Activated CD8-positive, alpha-beta memory T cell treated with anti-CD3 and anti-CD28 coated beads, Interleukin-2, amount 50 U/mL, for 1 hour (primary cell): ENCODE data around the gene RCOR3.

Experiments used
- DNase-seq: peaks from one replicate; pipeline ENCODE4 v3.0.0-alpha.2; 2020; ENCODE audit errors: extremely low read depth

RCOR3 gene

GRCh38 chr1:211324992-211325775, 66.0 kb downstream of the RCOR3 start:
- no peak for DNase-seq

DNA sequence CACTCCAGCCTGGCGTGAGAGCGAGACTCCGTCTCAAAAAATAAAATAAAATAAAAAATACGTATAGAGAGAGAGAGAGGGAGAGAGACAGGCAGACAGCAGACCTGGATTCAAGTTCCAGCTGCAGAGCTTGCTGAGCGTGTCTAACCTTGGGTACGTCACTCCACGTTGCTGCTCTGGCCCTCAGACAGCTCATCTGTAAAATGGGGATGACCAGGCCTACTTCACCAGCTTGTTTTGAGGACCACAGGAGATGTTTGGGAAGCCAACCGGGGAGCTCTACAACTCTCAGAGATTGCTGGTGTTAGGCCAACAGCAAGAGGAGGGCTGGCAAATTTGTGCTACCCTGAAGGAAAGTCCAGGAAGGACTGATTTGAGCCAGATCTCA, 67.0 kb downstream of the RCOR3 start:
- DNase-seq: no peak

DNA sequence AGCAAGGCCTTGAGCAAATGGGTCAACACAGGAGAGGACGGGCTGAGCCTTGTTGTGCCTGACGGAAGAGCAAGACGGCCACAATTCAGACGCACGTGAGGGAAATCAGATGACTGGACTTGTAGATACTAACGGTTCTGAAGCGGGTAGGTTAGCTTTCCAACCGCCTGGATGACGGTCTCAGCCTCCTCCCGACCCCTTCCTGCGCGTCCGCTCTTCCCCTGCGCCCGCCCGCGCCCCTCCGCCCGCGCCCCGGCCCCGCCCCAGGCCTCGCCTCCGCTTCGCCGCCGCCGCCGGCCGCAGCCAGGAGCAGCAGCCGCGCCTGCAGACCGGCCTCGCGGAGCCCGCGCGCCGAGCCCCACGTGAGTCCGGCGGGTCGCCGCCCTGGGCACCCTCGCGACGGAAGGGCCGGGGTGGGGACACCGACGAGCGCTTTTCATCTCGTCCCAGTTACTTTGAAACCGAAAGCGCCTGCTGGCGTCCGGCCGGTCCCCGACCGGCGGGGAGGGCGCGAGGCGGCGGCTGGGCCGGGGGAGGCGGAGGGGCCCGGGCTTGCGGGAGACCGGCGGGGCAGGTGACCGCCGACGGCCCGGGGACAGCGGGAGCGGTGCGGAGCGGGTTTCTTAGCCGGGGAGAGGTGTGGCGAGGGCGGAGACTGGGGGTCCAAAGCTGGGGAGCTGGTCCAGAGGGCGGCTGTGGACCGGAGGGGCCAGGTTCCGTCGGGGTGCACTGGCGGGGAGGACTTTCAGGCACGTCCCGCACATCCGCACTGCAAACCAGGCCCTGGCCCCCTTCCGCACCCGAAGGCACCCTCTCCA, 67.6 kb downstream of the RCOR3 start, which contains the start of gene TRAF5:
Gene TRAF5 (plus strand): TSS at position 306 of the 818 bp plus-strand sequence. CDS start 26,407 bp downstream, outside the sequence.
- no peak for DNase-seq

DNA sequence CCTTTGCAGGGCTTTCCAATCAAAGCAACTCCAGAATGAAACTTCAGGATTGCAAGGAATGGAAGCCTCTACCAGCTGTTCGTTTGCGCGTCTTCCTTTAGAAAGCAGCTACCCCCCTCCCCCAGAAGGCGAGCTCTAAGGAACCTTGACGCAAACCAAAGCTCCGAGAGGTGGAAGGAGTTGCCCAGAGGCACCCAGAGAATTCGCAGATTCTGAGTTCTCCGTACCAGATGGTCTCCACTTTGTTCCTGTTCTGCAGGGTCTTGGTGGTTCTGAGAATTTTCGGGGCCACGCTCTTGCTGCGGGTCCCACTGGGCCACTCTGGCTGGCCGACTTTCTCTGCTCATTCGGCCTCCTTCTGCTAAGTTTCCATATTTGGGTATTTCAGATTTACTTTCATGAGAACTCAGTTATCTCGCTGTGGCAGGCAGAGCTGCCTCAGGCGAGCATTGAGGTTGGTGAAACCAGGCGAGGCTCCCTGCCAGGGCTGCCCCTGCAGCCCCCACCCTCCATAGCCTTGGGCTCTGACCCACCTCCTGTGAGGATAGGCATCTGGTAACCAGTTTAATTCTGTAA, 68.3 kb downstream of the RCOR3 start:
- DNase-seq: no peak

DNA sequence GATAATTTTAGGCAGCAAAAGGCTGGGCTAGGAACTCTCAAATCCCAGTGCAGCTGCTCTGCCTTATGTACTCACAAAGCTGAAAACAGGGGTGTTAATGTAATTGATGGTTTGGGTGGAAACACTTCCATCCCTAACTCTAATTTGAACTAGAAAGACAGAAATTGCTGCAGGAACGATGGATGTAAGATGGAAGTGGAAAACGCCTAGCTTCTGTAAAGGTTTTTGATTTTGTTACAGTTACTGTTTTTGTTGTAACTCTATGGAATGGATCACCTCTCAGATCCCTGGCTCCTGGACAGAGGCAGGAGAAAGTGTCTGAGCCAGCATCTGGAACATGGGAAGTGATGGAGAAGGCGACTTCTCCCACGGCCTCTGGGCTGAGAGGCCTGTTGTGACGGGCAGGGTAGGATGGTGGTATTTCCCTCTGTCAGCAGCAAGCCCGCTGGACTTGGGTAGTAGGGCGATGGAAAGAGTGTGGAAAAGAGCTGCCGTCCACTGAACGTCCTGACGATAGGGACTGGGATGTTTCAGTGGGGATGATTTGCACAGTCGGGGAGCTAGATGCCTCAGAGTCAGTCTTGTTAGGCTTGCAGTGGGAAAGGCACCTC, 69.0 kb downstream of the RCOR3 start:
- no peak for DNase-seq

GRCh38 chr1:211328866-211329475, 69.8 kb downstream of the RCOR3 start:
- no peak for DNase-seq

- DNase-seq: no peak
These were observed 70.6 kb downstream of the RCOR3 start for GRCh38 chr1:211329764-211330201.

- no peak for DNase-seq
These were observed 71.2 kb downstream of the RCOR3 start for GRCh38 chr1:211330282-211330936.

DNA sequence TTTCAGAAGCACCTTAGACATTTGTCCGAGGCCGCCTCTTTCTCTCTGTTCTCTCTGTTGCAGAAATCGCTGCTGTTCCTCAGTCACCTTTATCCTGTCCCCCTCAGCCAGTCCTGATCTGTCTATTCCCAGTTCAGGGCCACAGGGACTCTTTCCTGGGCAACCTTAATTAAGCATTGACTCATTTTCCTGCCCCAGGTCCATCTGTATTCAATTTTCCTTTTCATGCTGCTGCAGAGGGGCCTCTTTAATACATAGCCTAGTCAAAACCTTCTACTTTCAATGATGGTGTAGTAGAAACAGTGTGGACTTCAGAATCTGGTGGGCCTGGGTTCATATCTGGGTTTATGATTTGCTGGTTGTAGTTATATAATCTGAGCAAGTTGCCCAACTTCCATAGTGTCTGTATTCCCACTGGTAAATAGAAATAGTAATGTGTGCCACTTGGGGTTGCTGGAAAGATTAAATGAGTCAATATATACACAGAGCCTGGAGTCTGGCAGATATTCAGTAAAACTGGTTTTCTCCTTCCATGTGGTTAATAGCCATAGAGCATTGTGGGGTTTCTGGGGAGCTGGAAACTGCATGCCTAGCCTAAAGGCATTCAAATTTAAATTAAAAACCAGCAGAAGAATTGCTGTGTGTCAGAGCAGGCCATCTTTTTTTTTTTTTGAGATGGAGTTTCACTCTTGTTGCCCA, 72.0 kb downstream of the RCOR3 start:
- no peak for DNase-seq

GRCh38 chr1:211332036-211332616, 73.0 kb downstream of the RCOR3 start:
- no peak for DNase-seq

DNA sequence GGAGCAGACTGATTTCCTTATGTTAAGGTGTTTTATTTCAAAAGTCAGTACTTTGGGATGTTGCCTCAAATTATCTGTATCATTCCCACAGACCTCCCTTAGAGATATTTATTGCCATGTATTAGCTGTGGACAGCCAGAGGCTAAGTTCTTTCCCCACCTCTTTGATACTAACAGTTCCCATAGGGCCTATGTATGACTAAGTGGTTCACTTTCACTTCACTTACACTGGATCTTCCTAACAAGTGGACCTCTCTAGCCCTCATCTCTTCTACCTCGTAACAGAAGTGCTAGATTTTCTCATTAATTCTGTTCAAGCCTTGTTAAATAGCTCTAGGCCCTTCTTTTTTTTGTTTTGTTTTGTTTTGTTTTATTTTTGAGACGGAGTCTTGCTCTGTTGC, 73.7 kb downstream of the RCOR3 start:
- DNase-seq: no peak

DNA sequence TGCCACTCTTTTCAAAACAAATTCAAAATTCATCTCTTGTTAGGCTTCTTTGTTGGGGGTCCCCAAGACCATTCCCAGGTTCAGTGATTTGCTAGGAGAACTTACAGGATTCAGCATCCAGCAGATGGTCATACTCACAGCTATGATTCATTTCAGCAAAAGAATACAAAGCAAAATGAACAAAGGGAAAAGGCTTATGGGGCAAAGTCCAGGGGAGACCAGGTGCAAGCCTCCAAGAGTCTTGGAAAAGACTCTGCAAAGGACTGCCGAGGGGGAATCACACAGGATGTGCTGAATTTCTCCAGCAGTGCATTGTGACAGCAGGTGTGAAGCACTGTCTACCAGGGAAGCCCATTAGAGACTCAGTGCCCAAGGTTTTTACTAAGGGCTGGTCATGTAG, 74.7 kb downstream of the RCOR3 start:
- DNase-seq: no peak

DNA sequence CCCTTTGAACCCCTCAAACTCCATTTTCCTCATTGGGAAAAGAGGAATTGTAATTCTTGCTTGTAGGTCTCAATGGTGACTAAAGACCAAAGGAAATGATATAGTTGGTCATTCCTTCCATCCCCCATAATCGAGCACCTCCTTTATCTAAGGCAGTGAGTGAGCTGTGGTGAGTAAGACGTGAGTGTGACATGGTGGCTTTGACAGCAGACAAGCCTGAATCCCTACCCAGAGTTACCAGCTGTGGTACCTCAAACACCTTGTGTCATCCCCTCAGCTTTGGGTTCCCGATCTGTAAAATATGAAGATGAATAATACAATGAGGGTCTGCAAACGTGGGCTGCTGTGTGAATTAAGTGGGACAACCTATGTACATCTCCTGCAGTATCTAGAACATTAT, 75.8 kb downstream of the RCOR3 start:
- DNase-seq: no peak

DNA sequence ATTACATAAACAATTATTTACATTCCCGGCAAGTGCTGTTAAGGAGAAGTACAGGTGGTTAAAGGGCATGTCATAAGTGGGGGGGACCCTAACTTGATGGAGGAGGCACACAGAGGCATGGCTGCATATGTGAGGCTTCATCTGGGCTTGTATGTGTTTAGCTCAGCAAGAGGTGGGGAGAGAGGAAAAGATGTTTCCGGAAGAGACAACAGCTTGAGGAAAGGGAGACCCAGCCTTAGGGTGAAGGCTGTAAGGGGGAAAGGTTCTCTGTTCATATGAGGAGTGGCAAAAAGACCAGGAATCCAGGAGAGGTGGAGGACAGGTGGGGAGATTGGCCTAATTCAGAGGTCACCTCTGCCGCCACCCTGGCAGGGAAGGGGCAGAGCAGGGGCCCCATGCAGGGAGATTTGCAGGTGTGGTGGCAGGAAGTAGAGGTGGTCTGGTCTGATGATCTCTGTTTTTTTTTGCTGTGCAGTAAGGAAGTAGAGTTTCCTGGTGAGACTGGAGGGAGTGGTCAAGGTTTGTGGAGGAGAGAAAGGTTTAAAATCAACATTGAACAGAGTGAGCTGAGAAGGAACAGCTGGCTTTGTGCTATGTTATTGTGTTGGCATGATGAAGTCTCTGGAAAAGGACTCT, 76.5 kb downstream of the RCOR3 start:
- no peak for DNase-seq

DNA sequence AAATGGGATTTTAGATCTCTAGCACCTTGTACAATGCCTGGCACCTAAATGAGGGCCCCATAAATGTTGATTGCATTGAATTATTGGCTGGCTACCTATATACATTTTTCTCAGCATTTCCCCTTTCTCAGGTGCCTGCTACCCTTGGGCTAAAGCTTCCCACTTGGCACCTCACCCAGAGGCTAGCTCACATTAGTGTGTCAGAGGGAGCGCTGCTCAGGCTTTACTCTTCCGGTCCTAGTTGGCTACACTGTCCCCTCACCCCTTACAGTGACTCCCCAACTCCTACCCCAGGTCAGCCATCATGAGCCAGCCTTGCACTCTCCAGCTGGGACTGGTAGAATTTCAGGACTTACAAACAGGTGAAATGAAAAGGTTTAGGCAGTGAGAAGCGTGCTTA, 77.0 kb downstream of the RCOR3 start:
- DNase-seq: no peak

DNA sequence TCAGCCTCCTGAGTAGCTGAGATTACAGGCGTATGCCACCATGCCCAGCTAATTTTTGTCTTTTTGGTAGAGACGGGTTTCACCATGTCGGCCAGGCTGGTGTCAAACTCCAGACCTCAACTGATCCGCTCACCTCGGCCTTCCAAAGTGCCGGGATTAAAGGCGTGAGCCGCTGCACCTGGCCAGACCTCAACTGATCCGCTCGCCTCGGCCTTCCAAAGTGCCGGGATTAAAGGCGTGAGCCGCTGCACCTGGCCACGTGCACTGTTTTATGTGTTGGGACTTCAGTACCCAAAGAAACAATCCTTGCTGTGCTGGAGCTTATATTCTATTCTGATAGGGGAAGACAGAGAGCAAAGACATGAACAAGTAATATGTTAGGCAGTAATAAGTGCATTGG, 77.6 kb downstream of the RCOR3 start:
- DNase-seq: no peak

DNA sequence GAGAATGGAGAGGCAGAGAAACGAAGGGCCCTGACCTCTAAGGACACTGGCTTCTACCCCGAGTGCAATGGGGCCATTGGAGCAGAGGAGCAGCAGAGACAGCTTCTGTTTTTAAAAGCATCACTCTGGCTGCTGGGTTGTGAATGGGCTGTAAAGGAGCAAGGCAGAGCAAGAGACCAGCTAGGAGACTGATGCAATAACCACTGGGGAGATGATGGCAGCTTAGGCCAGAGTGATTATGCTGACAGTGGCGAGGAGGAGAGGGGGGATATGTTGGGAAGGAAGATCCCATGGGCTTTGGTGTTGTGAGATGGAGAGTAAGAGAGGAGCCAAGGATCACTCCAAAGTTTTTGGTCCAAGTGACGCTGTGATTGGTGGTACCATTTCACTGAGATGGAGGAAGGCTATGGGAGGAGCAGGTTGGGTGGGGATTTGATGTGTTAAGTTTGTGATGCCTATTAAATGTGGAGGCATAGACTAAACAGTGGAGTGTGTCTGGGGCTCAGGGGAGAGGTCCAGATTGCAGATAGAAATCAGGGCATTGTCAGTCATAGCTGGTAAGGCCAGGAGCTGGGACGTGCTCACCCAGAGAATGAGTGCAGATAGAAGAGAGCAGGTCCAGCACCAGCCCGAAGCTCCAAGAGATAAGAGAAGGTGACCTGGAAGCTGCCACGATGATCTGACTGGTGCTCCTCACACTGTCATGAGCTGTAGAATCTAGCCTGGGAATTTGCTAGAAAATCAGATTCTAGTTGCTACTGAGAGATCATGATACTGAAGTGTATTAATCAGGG, 78.5 kb downstream of the RCOR3 start:
- DNase-seq: no peak

GRCh38 chr1:211338224-211338620, 79.1 kb downstream of the RCOR3 start:
- no peak for DNase-seq

GRCh38 chr1:211339631-211340041, 80.5 kb downstream of the RCOR3 start:
- no peak for DNase-seq
